NCI-H2107 treated with DMSO at 0.1 percent for 48 hours (cell line): ENCODE results near the gene PARVA.

Experiments used
- DNase-seq: peaks from one replicate; lab custom pipeline; 2025; ENCODE audit not compliant: unreplicated experiment; lab: John Stamatoyannopoulos, UW

PARVA gene

GRCh38 chr11:12524865-12525264 is 147.5 kb downstream of the PARVA start:
- DNase-seq = no peak

GRCh38 chr11:12525466-12526055 is 148.2 kb downstream of the PARVA start:
- no peak for DNase-seq

- DNase-seq = no peak
Observed at GRCh38 chr11:12526789-12527188, 149.4 kb downstream of the PARVA start.

GRCh38 chr11:12528487-12528886 is 151.1 kb downstream of the PARVA start:
- DNase-seq = no peak

GRCh38 chr11:12529041-12529440 is 151.7 kb downstream of the PARVA start:
- DNase-seq = no peak

- no peak for DNase-seq
Observed at GRCh38 chr11:12529793-12530192, 152.4 kb downstream of the PARVA start.

GRCh38 chr11:12531020-12531419 is 153.6 kb downstream of the PARVA start:
- no peak for DNase-seq

GRCh38 chr11:12531681-12532080 is 154.3 kb downstream of the PARVA start:
- DNase-seq = no peak

GRCh38 chr11:12532580-12532979 is 155.2 kb downstream of the PARVA start:
- DNase-seq = no peak

GRCh38 chr11:12534549-12534948 is 157.2 kb downstream of the PARVA start:
- DNase-seq = no peak

- no peak for DNase-seq
Observed at GRCh38 chr11:12535321-12535720, 157.9 kb downstream of the PARVA start.

GRCh38 chr11:12536566-12536965 is 159.2 kb downstream of the PARVA start:
- DNase-seq = no peak

- no peak for DNase-seq
Observed at GRCh38 chr11:12537778-12538401, 160.5 kb downstream of the PARVA start.

- DNase-seq = no peak
Observed at GRCh38 chr11:12538889-12539421, 161.6 kb downstream of the PARVA start.

- DNase-seq = no peak
Observed at GRCh38 chr11:12539572-12539971, 162.2 kb downstream of the PARVA start.

- DNase-seq = no peak
Observed at GRCh38 chr11:12540075-12540680, 162.8 kb downstream of the PARVA start.

- no peak for DNase-seq
Observed at GRCh38 chr11:12540913-12541582, 163.7 kb downstream of the PARVA start.

- no peak for DNase-seq
Observed at GRCh38 chr11:12541583-12542151, 164.3 kb downstream of the PARVA start.

- no peak for DNase-seq
Observed at GRCh38 chr11:12542186-12542935, 165.0 kb downstream of the PARVA start.

GRCh38 chr11:12543596-12544415 is 166.4 kb downstream of the PARVA start:
- DNase-seq = no peak
